HG02763 (cell line): Measurements from ENCODE around the gene TBX4.
"Not testable (repeated sequence)": the region's sequence is repeated elsewhere in the genome, so short reads cannot be mapped to it uniquely, and the experiment has no call there.

ENCODE experiments used
- ATAC-seq: cut with Tn5 transposase; IDR thresholded peaks from one replicate; pipeline ENCODE4 v1.9.1; 2021; ENCODE audit warnings: mild to moderate bottlenecking, moderate library complexity; ENCODE audit not compliant: unreplicated experiment

The TBX4 gene

GRCh38 chr17:61496174-61496956 is 44.1 kb downstream of the TBX4 start:
- ATAC-seq = no peak

- ATAC-seq = no peak
These were observed 44.9 kb downstream of the TBX4 start for GRCh38 chr17:61496957-61497653.

- ATAC-seq = no peak
These were observed 46.1 kb downstream of the TBX4 start for GRCh38 chr17:61498042-61498994.

GRCh38 chr17:61499632-61500031 is 47.4 kb downstream of the TBX4 start:
- ATAC-seq = no peak

GRCh38 chr17:61500287-61500686 is 48.1 kb downstream of the TBX4 start:
- no peak for ATAC-seq

- no peak for ATAC-seq
These were observed 50.1 kb downstream of the TBX4 start for GRCh38 chr17:61502292-61502691.

- no peak for ATAC-seq
These were observed 51.7 kb downstream of the TBX4 start for GRCh38 chr17:61503961-61504360.

- ATAC-seq = no peak
These were observed 52.5 kb downstream of the TBX4 start for GRCh38 chr17:61504697-61505096.

- no peak for ATAC-seq
These were observed 53.8 kb downstream of the TBX4 start for GRCh38 chr17:61505846-61506627.

GRCh38 chr17:61507383-61508066 is 55.3 kb downstream of the TBX4 start:
- no peak for ATAC-seq

GRCh38 chr17:61508912-61509311 is 56.7 kb downstream of the TBX4 start:
- ATAC-seq = no peak

- not testable (repeated sequence) for ATAC-seq
These were observed 57.2 kb downstream of the TBX4 start for GRCh38 chr17:61509454-61509853.

- ATAC-seq = no peak
These were observed 58.0 kb downstream of the TBX4 start for GRCh38 chr17:61510237-61510636.

GRCh38 chr17:61510991-61511390 is 58.8 kb downstream of the TBX4 start:
- no peak for ATAC-seq

GRCh38 chr17:61511480-61512182 is 59.4 kb downstream of the TBX4 start:
- ATAC-seq = no peak

GRCh38 chr17:61514491-61514890 is 62.3 kb downstream of the TBX4 start:
- ATAC-seq = no peak

- no peak for ATAC-seq
These were observed 65.0 kb downstream of the TBX4 start for GRCh38 chr17:61517265-61517664.

- no peak for ATAC-seq
These were observed 65.8 kb downstream of the TBX4 start for GRCh38 chr17:61517843-61518606.

- ATAC-seq = no peak
These were observed 66.9 kb downstream of the TBX4 start for GRCh38 chr17:61519139-61519538.
